OCI-LY1 (cell line): ENCODE data around the gene GAS6.

ENCODE experiments used
- H2AFZ ChIP-seq: fragments of 200-600 bp; sonication (generic), shearing (Covaris generic); 2 replicates; pipeline ENCODE4 v1.6.0; 2014; ENCODE audit warnings: antibody characterized with exemption, mild to moderate bottlenecking, low read length
- H3F3A ChIP-seq: fragments of 200-600 bp; sonication (generic), shearing (Covaris generic); 2 replicates; pipeline ENCODE4 v1.6.0; 2014; ENCODE audit warnings: mild to moderate bottlenecking, antibody characterized with exemption, low read length, moderate library complexity; ENCODE audit not compliant: insufficient read depth
- H3K27ac ChIP-seq: fragments of 200-600 bp; sonication (generic); 2 replicates; pipeline ENCODE4 v1.5.1; 2014; ENCODE audit warnings: low read length, mixed run types, mild to moderate bottlenecking, low read depth; ENCODE audit not compliant: poor library complexity, severe bottlenecking
- H3K27me3 ChIP-seq: fragments of 200-600 bp; sonication (generic); 2 replicates; pipeline ENCODE4 v1.6.0; 2014; ENCODE audit warnings: antibody characterized with exemption, mild to moderate bottlenecking, low read length, moderate library complexity; ENCODE audit not compliant: insufficient read depth
- H3K36me3 ChIP-seq: fragments of 200-600 bp; sonication (generic); 2 replicates; pipeline ENCODE4 v1.6.1; 2014; ENCODE audit warnings: mild to moderate bottlenecking, antibody characterized with exemption, low read length, moderate library complexity, mixed read lengths; ENCODE audit not compliant: insufficient read depth
- H3K4me1 ChIP-seq: fragments of 200-600 bp; sonication (generic); 2 replicates; pipeline ENCODE4 v1.5.1; 2014; ENCODE audit warnings: mild to moderate bottlenecking, low read length, moderate library complexity; ENCODE audit not compliant: insufficient read depth, severe bottlenecking
- H3K4me2 ChIP-seq: fragments of 200-600 bp; sonication (generic), shearing (Covaris generic); 2 replicates; pipeline ENCODE4 v1.6.1; 2014; ENCODE audit warnings: low read length
- H3K4me3 ChIP-seq: fragments of 200-600 bp; sonication (generic); 2 replicates; pipeline ENCODE4 v1.5.1; 2014; ENCODE audit warnings: low read length, low read depth, mild to moderate bottlenecking, mixed read lengths; ENCODE audit not compliant: poor library complexity, severe bottlenecking
- H3K79me2 ChIP-seq: fragments of 200-600 bp; shearing (Covaris generic); 2 replicates; pipeline ENCODE4 v1.6.1; 2016; ENCODE audit warnings: mixed run types, low read length, mixed read lengths; ENCODE audit not compliant: insufficient read depth
- H3K9ac ChIP-seq: fragments of 200-600 bp; sonication (generic), shearing (Covaris generic); 2 replicates; pipeline ENCODE4 v1.6.1; 2014; ENCODE audit warnings: mild to moderate bottlenecking, low read length, mixed read lengths
- H3K9me2 ChIP-seq: fragments of 200-600 bp; sonication (generic), shearing (Covaris generic); 2 replicates; pipeline ENCODE4 v1.6.1; 2014; ENCODE audit warnings: low read depth, mild to moderate bottlenecking, low read length, mixed read lengths
- H3K9me3 ChIP-seq: fragments of 200-600 bp; shearing (Covaris generic); 2 replicates; pipeline ENCODE4 v1.6.1; 2014; ENCODE audit warnings: low read length, mixed read lengths
- H4K20me1 ChIP-seq: fragments of 200-600 bp; sonication (generic), shearing (Covaris generic); 2 replicates; pipeline ENCODE4 v1.6.0; 2016; ENCODE audit warnings: mild to moderate bottlenecking, low read length; ENCODE audit not compliant: insufficient read depth
- CTCF ChIP-seq: fragments of 200-600 bp; sonication (generic), shearing (Covaris generic); IDR thresholded peaks from 2 replicates; pipeline ENCODE4 v1.5.1; 2017; ENCODE audit warnings: mild to moderate bottlenecking, antibody characterized with exemption, low read length, moderate library complexity, mixed read lengths
- EZH2 ChIP-seq: fragments of 200-600 bp; sonication (generic), shearing (Covaris generic); IDR thresholded peaks from 2 replicates; pipeline ENCODE4 v1.8.0; 2017; ENCODE audit warnings: borderline replicate concordance, mixed run types, mild to moderate bottlenecking, antibody characterized with exemption, low read length, moderate library complexity, mixed read lengths

GAS6 gene

GRCh38 chr13:113825841-113826240 is 38.0 kb downstream of the GAS6 start:
- H3K9me2 ChIP-seq = no peaks in the 10 kb centered on the region
- no peak overlapping the region for H3K27ac ChIP-seq
- H2AFZ ChIP-seq = no peak overlapping the region
- peaks cover 46% of the 10 kb centered on the region for H3K36me3 ChIP-seq
- H3K9me3 ChIP-seq = no peaks in the 10 kb centered on the region
- TF ChIP-seq CTCF (no peak), EZH2 (no peak)
- no peak overlapping the region for H3K4me2 ChIP-seq
- H3K4me1 ChIP-seq = no peaks in the 10 kb centered on the region
- no peaks in the 10 kb centered on the region for H3F3A ChIP-seq
- H4K20me1 ChIP-seq = no peaks in the 10 kb centered on the region
- H3K79me2 ChIP-seq = no peaks in the 10 kb centered on the region
- H3K27me3 ChIP-seq = no peaks in the 10 kb centered on the region
- no peak overlapping the region for H3K9ac ChIP-seq
- H3K4me3 ChIP-seq = no peak overlapping the region

DNA sequence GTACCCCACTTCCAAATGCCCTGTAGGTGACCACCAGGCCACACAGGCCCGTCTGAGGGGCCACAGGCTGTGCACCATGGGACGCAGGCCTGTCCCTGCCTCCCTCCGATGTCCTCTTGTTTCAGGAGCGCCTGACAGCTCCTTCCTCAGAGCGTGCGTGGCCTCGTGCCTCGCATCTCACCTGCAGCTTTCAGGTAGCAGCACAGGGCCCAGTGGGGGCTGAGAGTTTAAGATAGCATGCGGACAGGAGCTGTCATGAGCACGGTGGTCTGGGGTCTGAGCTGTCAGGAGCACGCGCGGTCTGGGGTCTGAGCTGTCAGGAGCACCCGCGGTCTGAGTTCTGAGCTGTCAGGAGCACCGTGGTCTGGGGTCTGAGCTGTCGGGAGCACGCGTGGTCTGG is 40.1 kb downstream of the GAS6 start:
- Histone ChIP-seq H3K9me3 (no peaks in the 10 kb centered on the region), H3F3A (no peaks in the 10 kb centered on the region), H3K9ac (no peak overlapping the region), H3K36me3 (peaks cover 65% of the 10 kb centered on the region), H3K9me2 (no peaks in the 10 kb centered on the region), H3K27me3 (no peaks in the 10 kb centered on the region), H2AFZ (no peak overlapping the region), H3K79me2 (no peaks in the 10 kb centered on the region), H3K4me1 (no peaks in the 10 kb centered on the region), H4K20me1 (no peaks in the 10 kb centered on the region), H3K4me3 (no peak overlapping the region), H3K27ac (no peak overlapping the region), H3K4me2 (no peak overlapping the region)
- no peak for TF ChIP-seq EZH2
- TF ChIP-seq CTCF = no peak

GRCh38 chr13:113822956-113823744 is 40.7 kb downstream of the GAS6 start:
- H3F3A ChIP-seq = no peaks in the 10 kb centered on the region
- H3K9me2 ChIP-seq = no peaks in the 10 kb centered on the region
- no peak overlapping the region for H2AFZ ChIP-seq
- H4K20me1 ChIP-seq = no peaks in the 10 kb centered on the region
- H3K9ac ChIP-seq = no peak overlapping the region
- no peak for TF ChIP-seq EZH2
- TF ChIP-seq CTCF = no peak
- no peaks in the 10 kb centered on the region for H3K4me1 ChIP-seq
- no peak overlapping the region for H3K4me3 ChIP-seq
- H3K27me3 ChIP-seq = no peaks in the 10 kb centered on the region
- H3K36me3 ChIP-seq = peaks cover 67% of the 10 kb centered on the region
- H3K9me3 ChIP-seq = no peaks in the 10 kb centered on the region
- no peak overlapping the region for H3K27ac ChIP-seq
- no peak overlapping the region for H3K4me2 ChIP-seq
- H3K79me2 ChIP-seq = no peaks in the 10 kb centered on the region
